Endothelial cell of umbilical vein (primary cell): Measurements from ENCODE around the gene PANX2. TPM values are rescaled to one million over a fixed set of nuclear protein-coding genes. Genes with fewer than 3 reads are reported as not detected.

Experiments used
- BruUV-seq: library from RNA; stranded (reverse); fragments of 400-500 nt; replicated peaks from 2 replicates; lab custom pipeline; 2021; lab: Mats Ljungman, UMichigan
- CTCF ChIA-PET: fragments of 300-600, 350-600 bp; sonication (Branson Sonifier 250); formaldehyde crosslinking; loops from one replicate; lab custom pipeline; 2021; ENCODE audit warnings: antibody characterized with exemption, inconsistent platforms; lab: Charles Lee
- POLR2A ChIA-PET: fragments of 300-600, 350-600 bp; sonication (Branson Sonifier 250); formaldehyde crosslinking; loops from one replicate; lab custom pipeline; 2021; ENCODE audit warnings: antibody characterized with exemption, inconsistent platforms; lab: Charles Lee
- DNase-seq: peaks from one replicate; pipeline ENCODE4 v3.0.0-alpha.2; 2011; ENCODE audit warnings: low read depth, low spot score
- FAIRE-seq: peaks from 2 replicates; lab custom pipeline; 2011; peaks lifted over from hg19 to GRCh38; lab: Jason Lieb, UNC
- H2AFZ ChIP-seq: 2 replicates; pipeline ENCODE4 v1.6.0; 2012; ENCODE audit warnings: low read depth, low read length, control low read depth, inconsistent platforms
- H3K27ac ChIP-seq: 2 replicates; pipeline ENCODE4 v1.5.1; 2011; ENCODE audit warnings: low read depth, mild to moderate bottlenecking, control low read depth, low read length, moderate library complexity; ENCODE audit not compliant: insufficient read depth
- H3K27me3 ChIP-seq, 2 experiments: 2 replicates each; pipeline versions ENCODE4 v1.6.0 to v1.6.1; 2011; ENCODE audit warnings: low read length in 2 of 2, mixed read lengths in 1 of 2; ENCODE audit not compliant: control insufficient read depth in 2 of 2, insufficient read depth in 2 of 2
- H3K36me3 ChIP-seq, 2 experiments: 2 replicates in 1 of 2; 3 replicates in 1 of 2; pipeline ENCODE4 v1.5.1; 2011; ENCODE audit warnings: low read length in 2 of 2, mild to moderate bottlenecking in 1 of 2, moderate library complexity in 1 of 2; ENCODE audit not compliant: control insufficient read depth in 2 of 2, insufficient read depth in 2 of 2; ENCODE audit errors: extremely low read depth in 1 of 2
- H3K4me1 ChIP-seq: 3 replicates; pipeline ENCODE4 v1.5.1; 2011; ENCODE audit warnings: mild to moderate bottlenecking, low read length; ENCODE audit not compliant: control insufficient read depth, insufficient read depth; ENCODE audit errors: extremely low read depth
- H3K4me2 ChIP-seq: 2 replicates; pipeline ENCODE4 v1.6.1; 2011; ENCODE audit warnings: low read length, control low read depth, mixed read lengths; ENCODE audit not compliant: insufficient read depth
- H3K4me3 ChIP-seq, 3 experiments: fragments of 200-600 bp in 1 of 3; sonication (generic), shearing (Covaris generic) in 1 of 3; replicated peaks in 1 of 3; 2 replicates each; pipeline ENCODE4 v1.5.1; 2011 to 2016; ENCODE audit warnings: control low read depth in 3 of 3, low read length in 3 of 3, mild to moderate bottlenecking in 2 of 3, inconsistent platforms in 1 of 3, low read depth in 1 of 3, moderate library complexity in 1 of 3; ENCODE audit not compliant: insufficient read depth in 1 of 3
- H3K79me2 ChIP-seq: 2 replicates; pipeline ENCODE4 v1.6.0; 2012; ENCODE audit warnings: low read length, inconsistent platforms; ENCODE audit not compliant: control insufficient read depth, insufficient read depth
- H3K9ac ChIP-seq: replicated peaks from 2 replicates; pipeline ENCODE3; 2011; ENCODE audit warnings: low read length, control low read depth; ENCODE audit not compliant: insufficient read depth; ENCODE audit errors: extremely low read depth
- H3K9me1 ChIP-seq: replicated peaks from 3 replicates; pipeline ENCODE4 v1.6.0; 2011; ENCODE audit warnings: mild to moderate bottlenecking, low read length; ENCODE audit not compliant: control insufficient read depth, insufficient read depth; ENCODE audit errors: extremely low read depth
- H3K9me3 ChIP-seq: replicated peaks from 2 replicates; pipeline ENCODE4 v1.5.1; 2012; ENCODE audit warnings: low read length, inconsistent platforms; ENCODE audit not compliant: control insufficient read depth, insufficient read depth
- H4K20me1 ChIP-seq: replicated peaks from 2 replicates; pipeline ENCODE3; 2011; ENCODE audit warnings: mild to moderate bottlenecking, low read length; ENCODE audit not compliant: control insufficient read depth, insufficient read depth; ENCODE audit errors: extremely low read depth
- EZH2 ChIP-seq: IDR thresholded peaks from 2 replicates; pipeline ENCODE4 v1.6.1; 2012; ENCODE audit warnings: borderline replicate concordance, low read depth, mild to moderate bottlenecking, moderate library complexity, low read length, inconsistent platforms; ENCODE audit not compliant: severe bottlenecking
- FOS ChIP-seq: IDR thresholded peaks from 2 replicates; pipeline ENCODE4 v1.6.1; 2011; ENCODE audit warnings: mild to moderate bottlenecking, low read length, moderate library complexity, borderline replicate concordance; ENCODE audit not compliant: insufficient read depth
- GATA2 ChIP-seq: IDR thresholded peaks from 2 replicates; pipeline ENCODE4 v1.7.0; 2011; ENCODE audit warnings: low read depth, mild to moderate bottlenecking, moderate library complexity, mixed read lengths, low read length; ENCODE audit not compliant: insufficient read length, insufficient read depth
- JUN ChIP-seq: IDR thresholded peaks from 2 replicates; pipeline ENCODE4 v1.6.1; 2011; ENCODE audit warnings: borderline replicate concordance, low read depth; ENCODE audit not compliant: insufficient read length, insufficient read depth
- MYC ChIP-seq: IDR thresholded peaks from one replicate; pipeline ENCODE4 v1.6.1; 2011; ENCODE audit warnings: mild to moderate bottlenecking, low read depth, low read length
- POLR2A ChIP-seq: IDR thresholded peaks from 2 replicates; pipeline ENCODE4 v1.6.1; 2012; ENCODE audit warnings: low read depth, mild to moderate bottlenecking, control low read depth, low read length
- POLR2AphosphoS5 ChIP-seq: IDR thresholded peaks from 2 replicates; pipeline ENCODE4 v1.6.1; 2012; ENCODE audit warnings: low read depth, mild to moderate bottlenecking, control low read depth, low read length, moderate library complexity; ENCODE audit not compliant: insufficient read depth
- dilution Hi-C: fragments of 300-500 bp; cut with MboI; formaldehyde crosslinking; loops from one replicate; pipeline ENCODE4 v1.15.0; 2019; ENCODE audit warnings: low sequenced_read_pairs; ENCODE audit not compliant: extremely low pct_ligation_motif_present
- intact Hi-C: fragments of 100-400 bp; cut with micrococcal nuclease; formaldehyde crosslinking; loops from one replicate; pipeline ENCODE4 v1.10.0; 2022
- polyA plus RNA-seq, 4 experiments: library from polyadenylated mRNA; depleted of rRNA in 3 of 4; stranded (reverse) in 3 of 4; unstranded in 1 of 4; fragments of >200 nt; gene quantifications; 2 replicates each; pipeline versions ENCODE4 v1.2.1 to v1.2.3, GENCODE V29; 2011 to 2012; ENCODE audit warnings: missing spikeins in 1 of 4
- total RNA-seq: library from RNA; stranded (reverse); gene quantifications from 2 replicates; pipeline ENCODE4 v1.2.3, GENCODE V29; 2021
- TF ChIP-seq, protein P1 (sequence below), 2 donors: IDR thresholded peaks; 1 replicate in 1 of 2; 2 replicates in 1 of 2; pipeline ENCODE4 v1.5.1; 2011; ENCODE audit warnings: low read length in 2 of 2, mild to moderate bottlenecking in 2 of 2, moderate library complexity in 2 of 2, control low read depth in 1 of 2, inconsistent platforms in 1 of 2, low read depth in 1 of 2; ENCODE audit not compliant: insufficient read depth in 1 of 2; ENCODE audit errors: extremely low read depth in 1 of 2
- TF ChIP-seq, protein P2 (sequence below): IDR thresholded peaks from 2 replicates; pipeline ENCODE4 v1.6.1; 2011; ENCODE audit not compliant: insufficient read depth, insufficient read length

PANX2 gene
- total and polyA plus RNA-seq, 2 donors (not counting 3 experiments of a cell fraction or from before 2014, with no cell fraction given), result 2.5 to 5.1 TPM

DNA sequence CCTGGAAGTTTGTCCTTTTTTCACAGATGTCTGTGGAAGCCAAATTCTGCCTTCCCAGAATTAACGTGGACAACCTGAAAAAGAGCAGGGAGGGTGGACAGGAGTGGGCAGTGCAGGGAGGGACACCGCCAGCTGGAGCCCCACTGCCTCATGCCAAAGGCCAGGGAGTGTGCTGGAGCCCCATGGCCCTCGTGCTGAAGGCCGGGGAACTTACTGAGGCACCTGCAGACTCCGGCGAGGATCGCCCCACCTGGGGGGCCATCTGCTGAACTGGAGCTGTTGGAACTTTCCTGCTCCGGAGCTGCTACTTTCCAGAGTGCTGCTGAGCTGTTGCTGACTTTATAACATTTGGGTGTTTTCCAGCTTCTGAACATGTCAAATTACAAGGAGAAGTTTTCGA lies 45.5 kb upstream of the PANX2 start:
- H3K4me3 ChIP-seq, result no peak overlapping the region
- CTCF ChIA-PET, result no interaction called here
- no TSS peak for BruUV-seq

More for the DNA sequence above, 45.5 kb upstream of the PANX2 start:
- no peaks in the 10 kb centered on the region for H3K27me3 ChIP-seq
- no peak overlapping the region for H2AFZ ChIP-seq
- H3K9me1 ChIP-seq, result no peaks in the 10 kb centered on the region
- intact Hi-C loops (no loop called here), dilution Hi-C loops (no loop called here)
- no peaks in the 10 kb centered on the region for H4K20me1 ChIP-seq
- H3K4me1 ChIP-seq, result peaks cover 10% of the 10 kb centered on the region
- no peak for FAIRE-seq
- no peaks in the 10 kb centered on the region for H3K9me3 ChIP-seq
- H3K36me3 ChIP-seq, result peaks cover 27 to 30% of the 10 kb centered on the region in 2 experiments
- DNase-seq, result no peak
- TF ChIP-seq, protein P1, sequence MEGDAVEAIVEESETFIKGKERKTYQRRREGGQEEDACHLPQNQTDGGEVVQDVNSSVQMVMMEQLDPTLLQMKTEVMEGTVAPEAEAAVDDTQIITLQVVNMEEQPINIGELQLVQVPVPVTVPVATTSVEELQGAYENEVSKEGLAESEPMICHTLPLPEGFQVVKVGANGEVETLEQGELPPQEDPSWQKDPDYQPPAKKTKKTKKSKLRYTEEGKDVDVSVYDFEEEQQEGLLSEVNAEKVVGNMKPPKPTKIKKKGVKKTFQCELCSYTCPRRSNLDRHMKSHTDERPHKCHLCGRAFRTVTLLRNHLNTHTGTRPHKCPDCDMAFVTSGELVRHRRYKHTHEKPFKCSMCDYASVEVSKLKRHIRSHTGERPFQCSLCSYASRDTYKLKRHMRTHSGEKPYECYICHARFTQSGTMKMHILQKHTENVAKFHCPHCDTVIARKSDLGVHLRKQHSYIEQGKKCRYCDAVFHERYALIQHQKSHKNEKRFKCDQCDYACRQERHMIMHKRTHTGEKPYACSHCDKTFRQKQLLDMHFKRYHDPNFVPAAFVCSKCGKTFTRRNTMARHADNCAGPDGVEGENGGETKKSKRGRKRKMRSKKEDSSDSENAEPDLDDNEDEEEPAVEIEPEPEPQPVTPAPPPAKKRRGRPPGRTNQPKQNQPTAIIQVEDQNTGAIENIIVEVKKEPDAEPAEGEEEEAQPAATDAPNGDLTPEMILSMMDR (IDR thresholded peaks at IDR 0.05; ENCODE audit: extremely low read depth in 1 of 2, insufficient read depth in 1 of 2, low read depth in 1 of 2, low read length in 2 of 2), result no peak
- TF ChIP-seq GATA2 (no peak), POLR2A (no peak), MYC (no peak), JUN (no peak), POLR2AphosphoS5 (no peak), FOS (no peak), EZH2 (no peak)
- TF ChIP-seq, protein P2, sequence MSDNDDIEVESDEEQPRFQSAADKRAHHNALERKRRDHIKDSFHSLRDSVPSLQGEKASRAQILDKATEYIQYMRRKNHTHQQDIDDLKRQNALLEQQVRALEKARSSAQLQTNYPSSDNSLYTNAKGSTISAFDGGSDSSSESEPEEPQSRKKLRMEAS, result no peak
- H3K4me2 ChIP-seq, result no peak overlapping the region
- H3K79me2 ChIP-seq, result peaks cover 10% of the 10 kb centered on the region
- H3K9ac ChIP-seq, result no peak overlapping the region
- H3K27ac ChIP-seq, result no peak overlapping the region
- POLR2A ChIA-PET, result no interaction called here
